ELR (cell line): Measurements from ENCODE around the gene TRPM2.
A peak's percentile ranks its signal among the peaks of the same experiment; 100 is the strongest.

ENCODE experiments used
- DNase-seq: peaks from one replicate; pipeline ENCODE4 v3.0.0-alpha.2; 2015; ENCODE audit warnings: low read depth

The TRPM2 gene

GRCh38 chr21:44463724-44464123 lies 110.3 kb downstream of the TRPM2 start:
- DNase-seq, result no peak

GRCh38 chr21:44464351-44464750 lies 110.9 kb downstream of the TRPM2 start:
- no peak for DNase-seq

GRCh38 chr21:44466351-44466954 lies 113.0 kb downstream of the TRPM2 start:
- DNase-seq, result no peak

GRCh38 chr21:44466996-44467858 lies 113.8 kb downstream of the TRPM2 start:
- no peak for DNase-seq

GRCh38 chr21:44467859-44468195 lies 114.4 kb downstream of the TRPM2 start:
- no peak for DNase-seq

- no peak for DNase-seq
These were observed 117.9 kb downstream of the TRPM2 start for GRCh38 chr21:44471341-44471740.

GRCh38 chr21:44471996-44472395 lies 118.6 kb downstream of the TRPM2 start:
- DNase-seq, result no peak

GRCh38 chr21:44473915-44474555 lies 120.6 kb downstream of the TRPM2 start:
- no peak for DNase-seq

GRCh38 chr21:44475266-44475845 lies 121.9 kb downstream of the TRPM2 start:
- no peak for DNase-seq

GRCh38 chr21:44477131-44477530 lies 123.7 kb downstream of the TRPM2 start:
- DNase-seq, result no peak

- DNase-seq, result no peak
These were observed 124.3 kb downstream of the TRPM2 start for GRCh38 chr21:44477712-44478111.

GRCh38 chr21:44478124-44478800 lies 124.8 kb downstream of the TRPM2 start:
- no peak for DNase-seq

- DNase-seq, result no peak
These were observed 125.4 kb downstream of the TRPM2 start for GRCh38 chr21:44478801-44479167.

GRCh38 chr21:44479556-44480199 lies 126.3 kb downstream of the TRPM2 start:
- DNase-seq, result peak; percentile 3

- DNase-seq, result no peak
These were observed 127.0 kb downstream of the TRPM2 start for GRCh38 chr21:44480200-44481053.

- no peak for DNase-seq
These were observed 129.3 kb downstream of the TRPM2 start for GRCh38 chr21:44482581-44483287.

GRCh38 chr21:44483288-44484237 lies 130.1 kb downstream of the TRPM2 start:
- no peak for DNase-seq

- DNase-seq, result no peak
These were observed 131.3 kb downstream of the TRPM2 start for GRCh38 chr21:44484498-44485253.
